Hematopoietic multipotent progenitor cell treated with erythropoietin and hydrocortisone succinate and interleukin-3 and kit ligand, for 15 days (in vitro differentiated cells): ENCODE measurements around the gene PALD1.

ENCODE experiments used
- DNase-seq: peaks from one replicate; pipeline ENCODE4 v3.0.0-alpha.2; 2015; ENCODE audit warnings: low spot score

The PALD1 gene

GRCh38 chr10:70507966-70508365 lies 29.4 kb downstream of the PALD1 start:
- DNase-seq: no peak

- no peak for DNase-seq
Observed at GRCh38 chr10:70508912-70509756, 30.6 kb downstream of the PALD1 start.

GRCh38 chr10:70509757-70510147 lies 31.2 kb downstream of the PALD1 start:
- DNase-seq: no peak

- DNase-seq: no peak
Observed at GRCh38 chr10:70510453-70510852, 31.9 kb downstream of the PALD1 start.

GRCh38 chr10:70510904-70511303 lies 32.3 kb downstream of the PALD1 start:
- DNase-seq: no peak

- DNase-seq: no peak
Observed at GRCh38 chr10:70512149-70512639, 33.6 kb downstream of the PALD1 start.

- DNase-seq: no peak
Observed at GRCh38 chr10:70513848-70514309, 35.3 kb downstream of the PALD1 start.

GRCh38 chr10:70514591-70514990 lies 36.0 kb downstream of the PALD1 start:
- no peak for DNase-seq

GRCh38 chr10:70515035-70515667 lies 36.6 kb downstream of the PALD1 start:
- DNase-seq: no peak

- DNase-seq: no peak
Observed at GRCh38 chr10:70518695-70519094, 40.1 kb downstream of the PALD1 start.

GRCh38 chr10:70523057-70523456 lies 44.5 kb downstream of the PALD1 start:
- no peak for DNase-seq

- DNase-seq: no peak
Observed at GRCh38 chr10:70523549-70523948, 45.0 kb downstream of the PALD1 start.

GRCh38 chr10:70528314-70528713 lies 49.7 kb downstream of the PALD1 start:
- no peak for DNase-seq

- DNase-seq: no peak
Observed at GRCh38 chr10:70528741-70529362, 50.3 kb downstream of the PALD1 start.

GRCh38 chr10:70529848-70530247 lies 51.3 kb downstream of the PALD1 start:
- no peak for DNase-seq

GRCh38 chr10:70530315-70530714 lies 51.7 kb downstream of the PALD1 start:
- no peak for DNase-seq

GRCh38 chr10:70532554-70533188 lies 54.1 kb downstream of the PALD1 start:
- no peak for DNase-seq

GRCh38 chr10:70533189-70533558 lies 54.6 kb downstream of the PALD1 start:
- DNase-seq: no peak

GRCh38 chr10:70534281-70534680 lies 55.7 kb downstream of the PALD1 start:
- DNase-seq: no peak

- no peak for DNase-seq
Observed at GRCh38 chr10:70535001-70535400, 56.4 kb downstream of the PALD1 start.

- no peak for DNase-seq
Observed at GRCh38 chr10:70535451-70535850, 56.9 kb downstream of the PALD1 start.

GRCh38 chr10:70536196-70536861 lies 57.8 kb downstream of the PALD1 start:
- DNase-seq: no peak
